Tibial artery (tissue), 4 donors: ENCODE data around the gene ADARB2.

Source experiments
- DNase-seq, 2 donors: peaks; one replicate each; pipeline ENCODE4 v3.0.0-alpha.2; 2019
- H3K27ac ChIP-seq, 2 donors: fragments of 200-600 bp; sonication (generic) in 1 of 2; 1 replicate in 1 of 2; 2 replicates in 1 of 2; pipeline ENCODE4 v1.5.1; 2018 to 2019; ENCODE audit warnings: mild to moderate bottlenecking in 1 of 2
- H3K27me3 ChIP-seq, 2 donors: fragments of 200-600 bp; sonication (generic) in 1 of 2; one replicate each; pipeline versions ENCODE4 v1.5.1 to v1.6.0; 2016 to 2019
- H3K36me3 ChIP-seq, 3 donors: fragments of 200-600 bp; sonication (generic) in 2 of 3; one replicate each; pipeline ENCODE4 v1.5.1; 2016 to 2019; ENCODE audit warnings: mild to moderate bottlenecking in 2 of 3
- H3K4me1 ChIP-seq, 4 donors: fragments of 200-600 bp; sonication (generic) in 2 of 4; 1 replicate in 3 of 4; 2 replicates in 1 of 4; pipeline ENCODE4 v1.5.1; 2016 to 2019
- H3K4me3 ChIP-seq, 2 donors: fragments of 200-600 bp; sonication (generic) in 1 of 2; 1 replicate in 1 of 2; 2 replicates in 1 of 2; pipeline ENCODE4 v1.5.1; 2018 to 2019; ENCODE audit warnings: mild to moderate bottlenecking in 2 of 2
- H3K9me3 ChIP-seq, 3 donors: fragments of 200-600 bp; sonication (generic) in 1 of 3; one replicate each; pipeline ENCODE4 v1.5.1; 2016 to 2019
- intact Hi-C: fragments of 100-400 bp; cut with DNase I; formaldehyde crosslinking; loops from one replicate; pipeline ENCODE4 v1.15.0; 2023; ENCODE audit warnings: low total_unique reads
- TF ChIP-seq, protein P1 (sequence below), 2 experiments: fragments of 200-600 bp in 1 of 2; fragments of 450-650 bp in 1 of 2; IDR thresholded peaks; one replicate each; pipeline ENCODE4 v1.5.1; 2017 to 2019; ENCODE audit warnings: antibody characterized with exemption in 2 of 2, mild to moderate bottlenecking in 1 of 2, moderate library complexity in 1 of 2

ADARB2 gene

DNA sequence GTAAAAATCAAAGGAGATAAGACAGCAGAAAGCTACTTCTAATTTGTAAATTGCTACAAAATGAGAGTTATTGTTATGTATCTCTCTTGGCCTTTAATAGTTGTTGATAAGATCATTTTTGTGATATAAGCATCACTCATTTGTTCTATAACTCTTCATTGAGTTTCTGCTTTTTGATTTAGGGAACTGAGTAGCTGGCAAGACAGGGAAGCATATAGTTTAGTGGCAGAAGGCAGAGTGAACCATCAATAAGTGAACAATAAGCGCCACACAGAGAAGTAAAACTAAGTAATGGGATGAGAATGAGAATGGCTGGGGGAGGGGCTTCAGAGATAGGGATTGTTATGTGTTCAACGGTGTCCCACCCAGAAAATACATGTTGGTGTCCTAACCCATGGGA, 245.4 kb downstream of the ADARB2 start:
- H3K9me3 ChIP-seq, result no peaks in the 10 kb centered on the region
- intact Hi-C loops, result no loop called here
- DNase-seq, result no peak
- TF ChIP-seq, protein P1, sequence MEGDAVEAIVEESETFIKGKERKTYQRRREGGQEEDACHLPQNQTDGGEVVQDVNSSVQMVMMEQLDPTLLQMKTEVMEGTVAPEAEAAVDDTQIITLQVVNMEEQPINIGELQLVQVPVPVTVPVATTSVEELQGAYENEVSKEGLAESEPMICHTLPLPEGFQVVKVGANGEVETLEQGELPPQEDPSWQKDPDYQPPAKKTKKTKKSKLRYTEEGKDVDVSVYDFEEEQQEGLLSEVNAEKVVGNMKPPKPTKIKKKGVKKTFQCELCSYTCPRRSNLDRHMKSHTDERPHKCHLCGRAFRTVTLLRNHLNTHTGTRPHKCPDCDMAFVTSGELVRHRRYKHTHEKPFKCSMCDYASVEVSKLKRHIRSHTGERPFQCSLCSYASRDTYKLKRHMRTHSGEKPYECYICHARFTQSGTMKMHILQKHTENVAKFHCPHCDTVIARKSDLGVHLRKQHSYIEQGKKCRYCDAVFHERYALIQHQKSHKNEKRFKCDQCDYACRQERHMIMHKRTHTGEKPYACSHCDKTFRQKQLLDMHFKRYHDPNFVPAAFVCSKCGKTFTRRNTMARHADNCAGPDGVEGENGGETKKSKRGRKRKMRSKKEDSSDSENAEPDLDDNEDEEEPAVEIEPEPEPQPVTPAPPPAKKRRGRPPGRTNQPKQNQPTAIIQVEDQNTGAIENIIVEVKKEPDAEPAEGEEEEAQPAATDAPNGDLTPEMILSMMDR (IDR thresholded peaks at IDR 0.05), result no peak
- no peaks in the 10 kb centered on the region for H3K27me3 ChIP-seq
- no peaks in the 10 kb centered on the region for H3K36me3 ChIP-seq
- H3K4me3 ChIP-seq, result no peak overlapping the region
- no peak overlapping the region for H3K27ac ChIP-seq
- H3K4me1 ChIP-seq, result no peaks in the 10 kb centered on the region

DNA sequence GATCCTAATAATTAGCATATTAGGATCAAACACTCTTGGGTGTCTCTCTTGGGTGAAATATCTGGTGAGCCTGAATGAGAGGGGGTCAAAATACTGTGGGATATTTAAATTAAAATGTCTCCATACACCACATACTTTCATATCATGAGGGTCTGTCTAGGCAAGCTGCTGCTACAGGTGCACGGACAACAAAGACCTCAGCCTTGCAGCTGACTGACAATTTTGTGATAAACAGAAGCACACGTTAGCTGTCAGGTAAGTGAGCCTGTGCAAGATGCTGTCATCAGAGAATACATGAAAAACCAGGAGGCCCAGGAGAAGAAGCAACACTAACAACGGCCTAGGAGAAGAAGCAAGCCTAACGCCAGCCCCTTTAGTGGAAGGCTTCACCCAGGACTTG, 247.5 kb downstream of the ADARB2 start:
- no peaks in the 10 kb centered on the region for H3K4me1 ChIP-seq
- intact Hi-C loops, result no loop called here

DNA sequence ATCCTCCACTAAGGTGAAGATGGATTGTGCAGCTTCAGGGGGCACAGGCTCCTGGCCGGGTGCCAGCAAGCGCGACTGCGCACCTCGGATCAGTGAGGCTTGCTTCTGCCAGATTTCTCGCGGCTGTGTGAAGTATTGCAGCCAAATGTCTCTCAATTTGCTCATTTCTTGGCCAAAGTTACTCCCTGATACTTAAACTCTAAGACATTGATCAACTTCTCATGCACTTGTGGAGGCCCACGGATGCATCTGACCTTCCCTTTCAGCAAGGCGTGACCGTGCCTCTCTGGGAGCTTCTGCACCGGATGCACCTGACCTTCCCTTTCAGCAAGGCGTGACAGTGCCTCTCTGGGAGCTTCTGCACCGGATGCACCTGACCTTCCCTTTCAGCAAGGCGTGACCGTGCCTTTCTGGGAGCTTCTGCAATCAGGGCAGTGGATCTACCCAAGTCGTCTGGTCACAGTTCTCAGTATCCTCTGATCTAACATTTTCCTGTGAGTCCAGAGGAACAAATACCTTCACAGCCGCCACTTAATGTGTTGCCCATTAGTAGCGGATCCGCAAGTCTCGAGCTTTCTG, 248.3 kb downstream of the ADARB2 start:
- Histone ChIP-seq H3K36me3 (no peaks in the 10 kb centered on the region), H3K9me3 (no peaks in the 10 kb centered on the region), H3K27ac (no peak overlapping the region), H3K4me1 (no peaks in the 10 kb centered on the region), H3K27me3 (peaks cover 0 to 10% of the 10 kb centered on the region in 2 donors), H3K4me3 (no peak overlapping the region)
- TF ChIP-seq, protein P1 (IDR thresholded peaks at IDR 0.05), result no peak
- intact Hi-C loops, result no loop called here
- no peak for DNase-seq

More for the DNA sequence above, 247.5 kb downstream of the ADARB2 start:
- Histone ChIP-seq H3K9me3 (no peaks in the 10 kb centered on the region), H3K27me3 (peaks cover 0 to 6% of the 10 kb centered on the region in 2 donors), H3K27ac (no peak overlapping the region), H3K36me3 (no peaks in the 10 kb centered on the region), H3K4me3 (no peak overlapping the region)
- no peak for DNase-seq
- TF ChIP-seq, protein P1 (IDR thresholded peaks at IDR 0.05), result no peak

DNA sequence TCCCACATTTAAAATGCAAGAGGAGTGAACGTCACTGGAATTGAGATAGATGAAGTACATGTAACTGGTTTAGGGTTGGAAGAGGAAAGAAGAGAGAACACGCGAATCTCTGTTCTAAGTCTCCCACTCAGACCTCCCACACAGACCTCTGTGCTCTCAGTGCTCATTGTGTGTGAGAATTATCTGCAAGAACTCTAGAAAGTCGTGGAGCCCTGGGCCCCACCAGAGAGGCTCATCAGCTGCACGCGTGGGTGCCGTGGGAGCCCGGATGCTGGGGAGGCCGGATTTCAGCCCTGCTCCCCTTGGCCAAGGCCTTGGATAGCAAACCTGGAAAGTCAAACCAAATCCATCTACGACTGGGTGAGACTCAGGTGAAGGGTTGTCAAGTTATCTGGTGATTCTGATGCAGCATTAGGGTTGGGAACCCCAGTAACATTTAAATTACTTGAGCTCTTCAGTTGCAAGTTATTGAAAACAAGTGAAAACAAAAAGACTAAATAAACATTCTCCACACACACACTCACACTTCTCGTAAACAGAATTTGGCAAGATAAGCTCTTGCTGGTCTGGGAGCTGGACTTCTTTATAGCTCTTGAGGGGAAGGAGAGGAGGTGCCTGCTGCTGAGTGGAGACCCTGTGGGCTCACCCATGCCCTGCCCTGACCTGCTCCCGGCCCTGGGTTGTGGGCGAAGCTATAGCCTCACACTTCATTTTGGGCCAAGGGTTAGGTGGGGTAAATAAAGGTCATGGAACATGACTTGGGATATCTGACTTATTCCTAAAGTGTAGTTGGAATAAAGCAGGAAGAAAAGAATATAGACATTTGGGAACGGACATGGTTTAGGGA, 250.3 kb downstream of the ADARB2 start:
- TF ChIP-seq, protein P1 (IDR thresholded peaks at IDR 0.05), result no peak
- intact Hi-C loops, result no loop called here
- H3K9me3 ChIP-seq, result no peaks in the 10 kb centered on the region
- H3K27me3 ChIP-seq, result peaks cover 0 to 10% of the 10 kb centered on the region in 2 donors
- no peaks in the 10 kb centered on the region for H3K4me1 ChIP-seq
- no peaks in the 10 kb centered on the region for H3K36me3 ChIP-seq
- no peak overlapping the region for H3K27ac ChIP-seq
- no peak overlapping the region for H3K4me3 ChIP-seq
- no peak for DNase-seq

DNA sequence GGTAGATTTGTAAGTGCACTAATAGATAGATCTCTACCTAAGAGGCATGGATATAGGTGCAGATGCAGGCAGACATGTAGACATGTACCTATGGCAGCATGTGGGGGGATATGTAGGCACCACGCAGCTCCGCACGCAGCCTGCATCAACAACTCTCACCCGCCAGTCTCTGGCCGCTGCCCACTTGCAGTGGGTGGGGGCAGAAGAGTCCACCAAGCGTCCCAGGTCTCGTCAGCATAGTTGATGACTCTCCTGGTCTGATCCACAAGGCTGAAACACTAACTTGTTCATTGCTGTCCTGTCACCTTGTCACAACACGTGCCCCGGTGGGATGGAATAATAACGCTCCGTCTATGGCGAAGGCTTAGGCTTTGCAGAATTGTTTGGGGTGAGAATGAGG, 252.0 kb downstream of the ADARB2 start:
- Histone ChIP-seq H3K36me3 (no peaks in the 10 kb centered on the region), H3K4me3 (no peak overlapping the region), H3K4me1 (no peaks in the 10 kb centered on the region), H3K27ac (no peak overlapping the region), H3K9me3 (no peaks in the 10 kb centered on the region), H3K27me3 (peaks cover 0 to 10% of the 10 kb centered on the region in 2 donors)
- no peak for DNase-seq
- intact Hi-C loops, result no loop called here
- TF ChIP-seq, protein P1 (IDR thresholded peaks at IDR 0.05), result no peak
